WI38 (cell line): ENCODE data around the gene SLC25A29.
"Not testable (repeated sequence)": the region's sequence is repeated elsewhere in the genome, so short reads cannot be mapped to it uniquely, and the experiment has no call there.

Source experiments
- H3K4me3 ChIP-seq: 2 replicates; pipeline ENCODE4 v1.5.1; 2011; ENCODE audit warnings: low read depth, mild to moderate bottlenecking, control low read depth, low read length
- CTCF ChIP-seq: IDR thresholded peaks from 2 replicates; pipeline ENCODE4 v1.5.1; 2012; ENCODE audit warnings: low read depth, mild to moderate bottlenecking, control low read depth, low read length

SLC25A29 gene

GRCh38 chr14:100298551-100299237, 7.5 kb downstream of the SLC25A29 start:
- no peak for TF ChIP-seq CTCF
- H3K4me3 ChIP-seq: no peak overlapping the region

GRCh38 chr14:100297320-100298300, 8.6 kb downstream of the SLC25A29 start:
- H3K4me3 ChIP-seq: no peak overlapping the region
- TF ChIP-seq CTCF: no peak

GRCh38 chr14:100296729-100297128, 9.5 kb downstream of the SLC25A29 start:
- not testable (repeated sequence) for H3K4me3 ChIP-seq

- TF ChIP-seq CTCF: no peak
- H3K4me3 ChIP-seq: no peak overlapping the region
Observed at GRCh38 chr14:100296106-100296651, 10.1 kb downstream of the SLC25A29 start.

- no peak overlapping the region for H3K4me3 ChIP-seq
- no peak for TF ChIP-seq CTCF
Observed at GRCh38 chr14:100295376-100296105, 10.7 kb downstream of the SLC25A29 start.

- no peak overlapping the region for H3K4me3 ChIP-seq
- no peak for TF ChIP-seq CTCF
Observed at GRCh38 chr14:100294963-100295330, 11.3 kb downstream of the SLC25A29 start.

GRCh38 chr14:100294213-100294962, 11.9 kb downstream of the SLC25A29 start:
- H3K4me3 ChIP-seq: no peak overlapping the region
- no peak for TF ChIP-seq CTCF
